22Rv1 (cell line): ENCODE measurements around the gene CFAP298.

ENCODE experiments used
- ZFX ChIP-seq: fragments of 450-650 bp; IDR thresholded peaks from 2 replicates; pipeline ENCODE4 v1.6.1; 2017; ENCODE audit warnings: antibody characterized with exemption, borderline replicate concordance
- TF ChIP-seq, protein P1 (sequence below): fragments of 450-650 bp; IDR thresholded peaks from 2 replicates; pipeline ENCODE4 v1.5.1; 2017; ENCODE audit warnings: mild to moderate bottlenecking

DNA sequence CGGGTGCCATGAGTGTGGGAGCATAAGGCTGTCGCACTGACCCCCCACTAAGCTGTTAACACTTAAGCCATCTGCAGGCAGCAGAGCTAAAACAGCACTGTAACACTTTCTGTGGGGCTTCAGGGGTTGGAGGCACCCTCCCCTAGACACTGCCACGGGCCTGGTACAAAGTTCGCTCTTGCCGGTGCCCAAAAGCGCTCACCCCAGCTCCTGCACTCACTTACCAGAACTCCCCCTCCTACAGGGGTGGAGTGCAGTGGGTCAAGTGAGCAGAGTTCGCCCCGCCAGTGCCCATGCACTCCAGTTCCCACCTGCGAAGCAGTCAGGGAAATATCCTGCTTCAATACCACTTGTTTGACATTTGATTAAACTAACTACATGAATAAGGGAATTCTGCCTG, 46.3 kb upstream of the CFAP298 start:
- TF ChIP-seq, protein P1, sequence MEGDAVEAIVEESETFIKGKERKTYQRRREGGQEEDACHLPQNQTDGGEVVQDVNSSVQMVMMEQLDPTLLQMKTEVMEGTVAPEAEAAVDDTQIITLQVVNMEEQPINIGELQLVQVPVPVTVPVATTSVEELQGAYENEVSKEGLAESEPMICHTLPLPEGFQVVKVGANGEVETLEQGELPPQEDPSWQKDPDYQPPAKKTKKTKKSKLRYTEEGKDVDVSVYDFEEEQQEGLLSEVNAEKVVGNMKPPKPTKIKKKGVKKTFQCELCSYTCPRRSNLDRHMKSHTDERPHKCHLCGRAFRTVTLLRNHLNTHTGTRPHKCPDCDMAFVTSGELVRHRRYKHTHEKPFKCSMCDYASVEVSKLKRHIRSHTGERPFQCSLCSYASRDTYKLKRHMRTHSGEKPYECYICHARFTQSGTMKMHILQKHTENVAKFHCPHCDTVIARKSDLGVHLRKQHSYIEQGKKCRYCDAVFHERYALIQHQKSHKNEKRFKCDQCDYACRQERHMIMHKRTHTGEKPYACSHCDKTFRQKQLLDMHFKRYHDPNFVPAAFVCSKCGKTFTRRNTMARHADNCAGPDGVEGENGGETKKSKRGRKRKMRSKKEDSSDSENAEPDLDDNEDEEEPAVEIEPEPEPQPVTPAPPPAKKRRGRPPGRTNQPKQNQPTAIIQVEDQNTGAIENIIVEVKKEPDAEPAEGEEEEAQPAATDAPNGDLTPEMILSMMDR = no peak
- no peak for TF ChIP-seq ZFX
